ENCODE results near the gene ADAMTSL2. TPM values are rescaled to one million over a fixed set of nuclear protein-coding genes. Genes with fewer than 3 reads are reported as not detected.

Gene ADAMTSL2
- polyA plus RNA-seq, 1 donor (not counting 4 experiments of a cell fraction or from before 2014, with no cell fraction given) = not detected

DNA sequence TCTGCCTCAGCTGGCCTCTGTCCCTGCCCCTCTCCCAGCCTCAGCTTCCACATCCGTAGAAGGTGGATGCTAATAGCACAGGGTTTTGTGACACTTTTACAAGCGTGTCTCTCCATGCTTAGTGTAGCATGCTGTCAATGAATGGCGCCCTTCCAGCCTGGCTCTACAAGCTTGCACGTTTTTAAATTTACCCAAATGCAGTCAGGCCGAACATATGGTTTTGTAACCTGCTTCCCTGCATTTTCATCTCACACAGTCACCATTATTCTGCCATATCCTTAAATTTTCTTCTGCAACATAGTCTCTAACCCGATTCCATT lies 45.9 kb downstream of the ADAMTSL2 start:
- H3K9me3 ChIP-seq (ENCODE audit: control insufficient read depth, low read depth, low read length) = no peaks in the 10 kb centered on the region
- H3K9me1 ChIP-seq (ENCODE audit: control insufficient read depth, extremely low read depth, insufficient read depth, low read length) = no peaks in the 10 kb centered on the region
- no peak for TF ChIP-seq EZH2 (IDR thresholded peaks at IDR 0.05; ENCODE audit: low read length)
- TF ChIP-seq, protein P1, sequence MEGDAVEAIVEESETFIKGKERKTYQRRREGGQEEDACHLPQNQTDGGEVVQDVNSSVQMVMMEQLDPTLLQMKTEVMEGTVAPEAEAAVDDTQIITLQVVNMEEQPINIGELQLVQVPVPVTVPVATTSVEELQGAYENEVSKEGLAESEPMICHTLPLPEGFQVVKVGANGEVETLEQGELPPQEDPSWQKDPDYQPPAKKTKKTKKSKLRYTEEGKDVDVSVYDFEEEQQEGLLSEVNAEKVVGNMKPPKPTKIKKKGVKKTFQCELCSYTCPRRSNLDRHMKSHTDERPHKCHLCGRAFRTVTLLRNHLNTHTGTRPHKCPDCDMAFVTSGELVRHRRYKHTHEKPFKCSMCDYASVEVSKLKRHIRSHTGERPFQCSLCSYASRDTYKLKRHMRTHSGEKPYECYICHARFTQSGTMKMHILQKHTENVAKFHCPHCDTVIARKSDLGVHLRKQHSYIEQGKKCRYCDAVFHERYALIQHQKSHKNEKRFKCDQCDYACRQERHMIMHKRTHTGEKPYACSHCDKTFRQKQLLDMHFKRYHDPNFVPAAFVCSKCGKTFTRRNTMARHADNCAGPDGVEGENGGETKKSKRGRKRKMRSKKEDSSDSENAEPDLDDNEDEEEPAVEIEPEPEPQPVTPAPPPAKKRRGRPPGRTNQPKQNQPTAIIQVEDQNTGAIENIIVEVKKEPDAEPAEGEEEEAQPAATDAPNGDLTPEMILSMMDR (optimal IDR thresholded peaks at IDR 0.05 in 1 of 3, IDR thresholded peaks at IDR 0.05 in 1 of 3, conservative IDR thresholded peaks at IDR 0.05 in 1 of 3; ENCODE audit: extremely low read depth in 1 of 3, insufficient read depth in 2 of 3, low read length in 3 of 3) = no peak
- no peak for DNase-seq (ENCODE audit: low read depth, low spot score)
- no peaks in the 10 kb centered on the region for H3K4me1 ChIP-seq (ENCODE audit: control insufficient read depth, extremely low read depth, insufficient read depth, low read length)
- dilution Hi-C loops (cut with MboI; ENCODE audit: extremely low pct_ligation_motif_present, low sequenced_read_pairs) = no loop called here
- H3K9ac ChIP-seq (ENCODE audit: control insufficient read depth, extremely low read depth, insufficient read depth, low read length) = no peak overlapping the region
- no peaks in the 10 kb centered on the region for H4K20me1 ChIP-seq (ENCODE audit: control insufficient read depth, extremely low read depth, insufficient read depth, low read length)
- H3K36me3 ChIP-seq (ENCODE audit: control insufficient read depth in 2 of 2, extremely low read depth in 1 of 2, insufficient read depth in 2 of 2, low read length in 2 of 2) = no peaks in the 10 kb centered on the region
- H3K27me3 ChIP-seq (ENCODE audit: control insufficient read depth, extremely low read depth, insufficient read depth, low read length) = peaks cover 39% of the 10 kb centered on the region
- H3K79me2 ChIP-seq (ENCODE audit: control insufficient read depth, insufficient read depth, low read length) = no peaks in the 10 kb centered on the region
- no peak overlapping the region for H3K4me2 ChIP-seq (ENCODE audit: control insufficient read depth, extremely low read depth, insufficient read depth, low read depth, low read length)
- H3K4me3 ChIP-seq (ENCODE audit: control insufficient read depth in 2 of 3, extremely low read depth in 1 of 3, insufficient read depth in 2 of 3, low read depth in 1 of 3, low read length in 3 of 3) = no peak overlapping the region
- no peak for FAIRE-seq
- no peak overlapping the region for H3K27ac ChIP-seq (ENCODE audit: control insufficient read depth, insufficient read depth, low read length)
- H2AFZ ChIP-seq (ENCODE audit: control insufficient read depth, low read length) = no peak overlapping the region

DNA sequence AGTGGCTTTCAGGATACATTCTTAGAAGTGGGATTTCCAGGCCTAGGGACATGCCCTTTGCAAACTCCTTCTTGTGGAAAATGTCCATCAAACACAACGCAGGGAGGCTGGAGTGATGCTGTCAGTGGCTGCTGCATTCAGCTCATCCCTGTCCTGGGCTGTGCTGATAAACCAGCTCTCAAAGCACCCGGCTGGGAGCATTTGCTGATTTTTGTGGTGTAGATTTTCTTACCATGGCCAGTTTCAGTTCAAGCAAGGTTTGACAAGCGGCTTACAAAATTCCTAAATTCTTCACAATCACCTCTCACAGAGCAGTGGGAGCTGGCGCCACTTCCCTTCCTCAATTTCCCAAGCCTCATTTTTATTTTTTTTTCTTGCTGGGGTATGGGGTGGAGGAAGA lies 46.5 kb downstream of the ADAMTSL2 start:
- Histone ChIP-seq H3K9me1 (ENCODE audit: control insufficient read depth, extremely low read depth, insufficient read depth, low read length) (no peaks in the 10 kb centered on the region), H3K4me2 (ENCODE audit: control insufficient read depth, extremely low read depth, insufficient read depth, low read depth, low read length) (no peak overlapping the region), H3K36me3 (ENCODE audit: control insufficient read depth in 2 of 2, extremely low read depth in 1 of 2, insufficient read depth in 2 of 2, low read length in 2 of 2) (no peaks in the 10 kb centered on the region), H4K20me1 (ENCODE audit: control insufficient read depth, extremely low read depth, insufficient read depth, low read length) (no peaks in the 10 kb centered on the region), H3K4me3 (ENCODE audit: control insufficient read depth in 2 of 3, extremely low read depth in 1 of 3, insufficient read depth in 2 of 3, low read depth in 1 of 3, low read length in 3 of 3) (no peak overlapping the region), H3K27me3 (ENCODE audit: control insufficient read depth, extremely low read depth, insufficient read depth, low read length) (peaks cover 46% of the 10 kb centered on the region), H3K79me2 (ENCODE audit: control insufficient read depth, insufficient read depth, low read length) (no peaks in the 10 kb centered on the region), H3K9ac (ENCODE audit: control insufficient read depth, extremely low read depth, insufficient read depth, low read length) (no peak overlapping the region), H3K4me1 (ENCODE audit: control insufficient read depth, extremely low read depth, insufficient read depth, low read length) (no peaks in the 10 kb centered on the region), H3K27ac (ENCODE audit: control insufficient read depth, insufficient read depth, low read length) (no peak overlapping the region), H3K9me3 (ENCODE audit: control insufficient read depth, low read depth, low read length) (no peaks in the 10 kb centered on the region), H2AFZ (ENCODE audit: control insufficient read depth, low read length) (no peak overlapping the region)
- DNase-seq (ENCODE audit: low read depth, low spot score) = no peak
- TF ChIP-seq, protein P1 (optimal IDR thresholded peaks at IDR 0.05 in 1 of 3, IDR thresholded peaks at IDR 0.05 in 1 of 3, conservative IDR thresholded peaks at IDR 0.05 in 1 of 3; ENCODE audit: extremely low read depth in 1 of 3, insufficient read depth in 2 of 3, low read length in 3 of 3) = no peak
- no peak for TF ChIP-seq EZH2 (IDR thresholded peaks at IDR 0.05; ENCODE audit: low read length)
- FAIRE-seq = no peak
- dilution Hi-C loops (cut with MboI; ENCODE audit: extremely low pct_ligation_motif_present, low sequenced_read_pairs) = no loop called here
